Left forelimb (tissue), 1 donor: ENCODE measurements around the gene SLC12A9.
"Not testable (repeated sequence)": the region's sequence is repeated elsewhere in the genome, so short reads cannot be mapped to it uniquely, and the experiment has no call there.

Experiments used
- DNase-seq: peaks from one replicate; pipeline ENCODE4 v3.0.0-alpha.2; 2018; ENCODE audit warnings: low spot score

The SLC12A9 gene, protein sequence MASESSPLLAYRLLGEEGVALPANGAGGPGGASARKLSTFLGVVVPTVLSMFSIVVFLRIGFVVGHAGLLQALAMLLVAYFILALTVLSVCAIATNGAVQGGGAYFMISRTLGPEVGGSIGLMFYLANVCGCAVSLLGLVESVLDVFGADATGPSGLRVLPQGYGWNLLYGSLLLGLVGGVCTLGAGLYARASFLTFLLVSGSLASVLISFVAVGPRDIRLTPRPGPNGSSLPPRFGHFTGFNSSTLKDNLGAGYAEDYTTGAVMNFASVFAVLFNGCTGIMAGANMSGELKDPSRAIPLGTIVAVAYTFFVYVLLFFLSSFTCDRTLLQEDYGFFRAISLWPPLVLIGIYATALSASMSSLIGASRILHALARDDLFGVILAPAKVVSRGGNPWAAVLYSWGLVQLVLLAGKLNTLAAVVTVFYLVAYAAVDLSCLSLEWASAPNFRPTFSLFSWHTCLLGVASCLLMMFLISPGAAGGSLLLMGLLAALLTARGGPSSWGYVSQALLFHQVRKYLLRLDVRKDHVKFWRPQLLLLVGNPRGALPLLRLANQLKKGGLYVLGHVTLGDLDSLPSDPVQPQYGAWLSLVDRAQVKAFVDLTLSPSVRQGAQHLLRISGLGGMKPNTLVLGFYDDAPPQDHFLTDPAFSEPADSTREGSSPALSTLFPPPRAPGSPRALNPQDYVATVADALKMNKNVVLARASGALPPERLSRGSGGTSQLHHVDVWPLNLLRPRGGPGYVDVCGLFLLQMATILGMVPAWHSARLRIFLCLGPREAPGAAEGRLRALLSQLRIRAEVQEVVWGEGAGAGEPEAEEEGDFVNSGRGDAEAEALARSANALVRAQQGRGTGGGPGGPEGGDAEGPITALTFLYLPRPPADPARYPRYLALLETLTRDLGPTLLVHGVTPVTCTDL

DNA sequence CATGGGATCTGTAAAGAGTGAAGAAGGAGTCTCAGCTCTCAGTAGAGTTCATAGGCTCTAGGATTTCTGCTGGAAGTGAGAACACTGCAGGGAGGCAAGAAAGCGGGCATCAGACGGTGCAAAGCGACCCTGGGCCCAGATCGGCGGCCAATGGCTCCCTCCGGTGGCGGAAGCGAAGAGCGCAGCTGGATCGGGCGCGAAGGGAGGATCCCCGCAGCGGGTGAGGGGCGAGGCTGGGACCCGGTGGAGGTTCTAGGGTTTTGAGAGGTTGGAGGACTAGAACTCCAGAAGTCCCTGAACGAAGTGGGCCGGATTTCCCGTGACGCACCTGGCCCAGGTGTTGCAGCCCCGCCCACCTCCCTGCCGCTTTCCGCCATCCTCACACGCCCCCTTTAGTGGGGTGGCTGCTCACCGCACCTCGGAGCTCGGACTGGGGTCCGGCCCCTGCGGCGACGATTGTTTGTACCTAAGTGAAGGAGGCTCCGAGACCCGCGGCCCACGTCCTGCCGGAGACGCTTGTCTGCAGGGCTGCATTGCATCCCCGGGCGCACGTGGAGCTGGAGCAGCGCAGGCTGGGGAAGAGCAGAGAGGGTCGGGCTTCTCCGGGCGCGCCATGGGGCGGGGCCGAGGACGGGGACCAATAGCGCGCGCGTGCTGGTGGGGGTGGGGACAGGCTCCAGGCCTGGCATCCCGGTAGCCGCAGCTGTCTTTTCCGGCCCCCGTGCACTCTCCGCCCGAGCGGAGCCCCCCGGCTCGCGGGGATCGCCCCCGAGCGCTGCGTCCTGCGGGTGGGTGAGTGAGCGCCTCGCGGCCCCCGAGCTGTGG is at the start of gene SLC12A9:
SLC12A9 (plus strand) TSS at position 666 of the 825 bp plus-strand sequence. CDS start 1,485 bp downstream, outside the sequence.
- peak; percentile 92 for DNase-seq

DNA sequence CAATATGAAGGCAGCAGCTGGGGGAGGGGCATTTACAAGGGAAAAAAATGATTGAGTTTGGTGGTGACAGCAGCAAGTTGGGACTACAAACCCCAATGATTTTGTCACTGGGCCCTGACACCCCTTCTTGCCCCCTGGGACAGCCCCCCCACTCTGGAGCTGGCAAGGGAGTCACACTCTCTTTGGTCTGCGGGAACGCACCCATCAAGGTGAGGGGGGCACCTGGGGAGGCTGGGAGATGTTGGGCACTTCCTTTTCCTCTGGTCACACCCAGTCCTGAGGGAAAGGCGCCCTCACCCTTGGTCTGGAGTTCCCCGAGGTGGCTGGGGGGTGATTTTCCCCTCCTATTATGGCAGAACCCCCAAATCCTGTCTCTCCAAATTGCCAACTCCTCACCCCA is 49.6 kb upstream of the SLC12A9 start:
- DNase-seq, result no peak

DNA sequence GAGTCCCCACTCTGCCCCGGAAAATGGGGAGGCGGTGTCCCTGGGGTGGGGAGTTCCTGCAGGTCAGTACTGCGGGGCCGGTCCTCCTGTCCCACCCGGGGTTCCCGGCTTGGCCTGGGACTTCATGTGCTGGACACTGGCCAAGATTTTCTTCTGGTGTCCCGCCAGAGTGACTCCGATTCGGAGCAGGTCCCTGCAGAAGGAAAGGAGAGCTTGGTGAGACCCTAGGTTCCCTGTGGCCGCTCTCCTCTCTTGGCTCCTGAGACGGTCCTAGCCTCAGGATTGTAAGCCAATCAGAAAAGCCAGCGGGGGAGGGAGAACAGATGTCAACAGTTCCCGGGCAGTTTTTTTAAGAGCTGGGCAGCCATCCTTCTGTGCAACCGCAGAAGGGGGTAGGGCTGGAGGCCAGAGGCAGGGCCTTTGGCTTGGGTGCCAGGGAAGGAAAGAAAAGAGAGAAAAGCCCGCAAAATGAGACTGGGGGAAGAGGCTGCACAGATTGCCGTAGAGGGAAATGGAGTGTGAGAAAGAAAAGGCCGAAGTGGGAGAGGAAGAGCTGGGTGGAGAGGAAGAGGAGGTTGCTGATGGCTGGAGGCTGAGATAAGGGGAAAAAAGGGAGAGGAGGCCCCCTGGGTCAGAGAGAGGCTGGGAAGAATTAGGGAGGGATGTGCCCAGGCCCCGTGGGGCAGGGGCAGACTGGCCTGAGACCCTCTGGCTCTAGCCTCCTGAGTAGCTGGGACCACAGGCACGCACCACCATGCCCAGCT is 48.9 kb upstream of the SLC12A9 start:
- DNase-seq, result peak; percentile 78

DNA sequence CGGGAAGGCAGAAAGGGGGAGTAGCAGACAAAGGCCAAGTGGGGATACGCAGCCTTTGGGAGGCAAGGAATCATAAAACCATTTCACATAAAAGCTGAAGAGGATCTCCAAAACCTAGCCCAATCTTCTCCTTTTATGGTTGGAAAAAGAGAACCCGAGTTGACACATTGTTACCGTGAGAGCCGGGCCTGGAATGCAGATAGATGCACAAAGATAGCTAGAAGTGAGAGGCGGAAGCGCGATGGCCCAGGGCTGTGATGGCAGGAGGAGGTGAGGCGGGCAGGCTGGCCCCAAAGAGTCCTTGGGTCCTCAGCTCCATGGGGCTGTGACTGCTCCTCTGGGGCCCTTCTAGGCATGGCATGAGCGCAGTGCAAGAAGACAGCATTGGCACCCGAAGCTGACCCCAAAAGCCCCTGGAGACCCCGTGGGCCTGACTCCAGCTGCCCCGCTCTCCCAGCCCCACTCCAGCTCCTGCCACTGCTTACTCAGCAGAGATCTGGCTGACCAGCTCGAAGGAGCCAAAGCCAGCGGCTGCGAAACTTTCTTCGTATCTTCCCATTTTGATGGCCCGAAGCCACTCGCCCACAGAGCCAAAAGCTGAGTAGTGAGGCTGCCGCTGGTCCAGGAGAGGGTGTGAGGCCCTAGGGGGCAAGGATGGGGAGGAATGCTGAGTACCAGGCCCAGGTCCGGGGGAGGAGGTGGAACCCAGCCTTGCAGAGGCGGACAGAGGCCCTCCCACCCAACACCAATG is 47.7 kb upstream of the SLC12A9 start:
- no peak for DNase-seq

DNA sequence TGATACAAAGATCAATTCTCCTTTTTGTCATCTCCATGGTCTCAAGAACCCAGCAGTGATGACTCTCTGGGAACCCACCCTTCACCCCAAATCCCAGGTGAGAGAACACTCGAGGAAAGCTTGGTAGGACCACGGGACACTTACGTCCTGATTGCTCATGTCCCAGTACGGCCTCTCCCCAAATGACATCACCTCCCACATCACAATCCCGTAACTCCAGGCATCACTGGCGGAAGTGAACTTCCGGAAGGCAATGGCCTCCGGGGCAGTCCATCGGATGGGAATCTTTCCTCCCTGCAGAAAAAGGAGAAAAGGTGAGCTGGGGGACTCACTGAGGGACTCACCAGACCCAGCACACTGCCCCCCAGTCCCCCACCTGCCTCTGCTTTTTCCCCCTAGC is 46.2 kb upstream of the SLC12A9 start:
- DNase-seq, result no peak

DNA sequence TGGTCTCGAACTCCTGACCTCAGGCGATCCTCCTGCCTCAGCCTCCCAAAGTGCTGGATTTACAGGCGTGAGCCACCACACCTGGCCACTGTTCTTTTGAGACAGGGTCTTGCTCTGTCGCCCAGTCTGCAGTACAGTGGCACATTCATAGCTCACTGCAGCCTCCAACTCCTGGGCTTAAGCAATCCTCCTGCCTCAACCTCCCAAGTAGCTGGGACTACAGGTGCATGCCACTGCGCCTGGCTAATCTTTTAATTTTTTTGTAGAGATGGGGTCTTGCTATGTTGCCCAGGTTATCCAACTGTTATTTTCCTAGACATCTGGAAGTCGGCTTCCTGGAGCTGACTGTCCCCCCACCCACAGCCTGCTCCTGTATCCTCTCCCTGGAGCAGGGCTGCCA is 45.6 kb upstream of the SLC12A9 start:
- DNase-seq, result not testable (repeated sequence)

DNA sequence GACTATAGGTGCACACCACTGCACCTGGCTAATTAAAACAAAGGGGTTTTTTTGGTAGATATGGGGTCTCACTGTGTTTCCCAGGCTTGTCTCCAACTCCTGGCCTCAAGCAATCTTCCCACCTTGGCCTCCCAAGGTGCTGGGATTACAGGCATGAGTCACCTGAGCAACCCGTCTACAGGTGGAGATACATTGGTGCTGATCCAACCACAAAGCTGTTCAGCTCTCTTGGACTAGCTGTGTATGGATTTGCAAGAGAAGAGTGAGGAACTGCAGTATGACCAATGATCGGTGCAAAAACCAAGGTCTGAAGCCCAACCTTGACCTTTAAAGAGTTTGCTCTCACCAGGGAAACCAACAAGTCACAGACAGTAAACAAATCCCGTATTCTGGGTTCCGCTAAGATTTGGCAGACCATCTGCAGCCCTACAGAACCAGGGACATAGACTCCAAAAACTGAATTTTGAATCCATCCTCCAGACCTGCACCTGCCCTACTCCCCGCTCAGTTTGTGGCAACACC is 44.1 kb upstream of the SLC12A9 start:
- no peak for DNase-seq

DNA sequence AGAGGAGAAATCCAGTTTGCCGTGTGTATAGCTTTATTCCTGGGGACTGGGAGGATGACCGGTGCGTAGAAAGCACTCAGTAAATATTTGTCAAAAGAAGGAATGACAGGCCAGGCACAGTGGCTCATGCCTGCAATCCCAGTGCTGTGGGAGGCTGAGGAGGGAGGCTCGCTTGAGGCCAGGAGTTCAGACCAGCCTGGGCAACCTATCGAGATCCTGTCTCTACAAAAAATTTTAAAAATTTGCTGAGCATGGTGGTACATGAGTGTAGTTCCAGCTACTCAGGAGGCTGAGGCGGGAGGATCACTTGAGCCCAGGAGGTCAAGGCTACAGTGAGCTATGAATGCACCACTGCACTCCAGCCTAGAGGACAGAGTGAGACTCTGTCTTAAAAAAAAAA is 41.0 kb upstream of the SLC12A9 start:
- DNase-seq, result no peak

DNA sequence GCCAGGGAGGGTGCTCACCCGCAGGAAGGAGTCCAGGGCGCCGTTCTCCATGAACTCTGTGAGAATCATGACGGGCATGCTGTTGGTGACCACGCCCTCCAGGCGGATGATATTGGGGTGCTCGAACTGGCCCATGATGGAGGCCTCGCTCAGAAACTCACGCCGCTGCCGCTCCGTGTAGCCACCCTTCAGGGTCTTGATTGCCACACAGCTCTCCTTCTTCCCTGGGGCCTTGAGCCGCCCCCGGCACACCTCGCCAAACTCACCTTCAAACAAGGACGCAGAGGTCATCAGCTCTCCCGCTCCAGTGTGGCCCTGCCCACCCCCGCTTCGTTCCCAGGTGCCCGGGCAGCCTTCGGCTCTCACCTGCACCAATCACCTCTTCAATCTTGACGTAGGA is 39.8 kb upstream of the SLC12A9 start:
- no peak for DNase-seq

DNA sequence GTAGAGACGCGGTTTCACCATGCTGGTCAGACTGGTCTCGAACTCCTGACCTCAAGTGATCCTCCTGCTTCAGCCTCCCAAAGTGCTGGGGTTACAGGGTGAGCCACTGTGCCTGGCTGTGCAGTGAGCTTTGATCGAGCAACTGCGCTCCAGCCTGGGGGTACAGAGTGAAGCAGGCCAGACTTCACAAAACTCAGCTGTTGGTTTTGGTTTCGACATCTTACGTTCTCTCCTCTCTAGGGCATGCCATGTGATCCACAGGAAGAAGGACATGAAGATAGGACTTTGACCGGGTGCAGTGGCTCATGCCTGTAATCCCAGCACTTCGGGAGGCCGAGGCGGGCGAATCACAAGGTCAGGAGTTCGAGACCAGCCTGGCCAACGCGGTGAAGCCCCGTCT is 36.0 kb upstream of the SLC12A9 start:
- not testable (repeated sequence) for DNase-seq

DNA sequence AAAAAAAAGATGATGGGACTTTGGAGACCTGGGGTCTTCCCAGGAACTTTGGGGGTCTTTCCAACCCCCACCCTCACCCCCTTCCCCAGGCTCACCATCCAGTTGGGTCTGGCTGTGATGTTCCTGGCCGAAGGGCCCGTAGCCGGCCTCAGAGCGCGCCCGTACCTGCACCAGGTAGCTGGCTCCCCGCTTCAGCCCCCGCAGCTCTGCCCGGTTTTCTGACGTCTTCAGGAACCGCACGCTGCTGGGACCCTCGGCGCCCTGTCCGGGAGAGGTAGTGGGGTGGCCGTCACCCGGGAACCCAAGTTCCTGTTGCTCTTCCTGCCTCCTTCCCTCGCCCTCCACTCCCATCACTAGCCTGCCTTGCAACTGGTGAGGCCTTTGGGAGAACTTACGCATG is 35.4 kb upstream of the SLC12A9 start:
- no peak for DNase-seq

DNA sequence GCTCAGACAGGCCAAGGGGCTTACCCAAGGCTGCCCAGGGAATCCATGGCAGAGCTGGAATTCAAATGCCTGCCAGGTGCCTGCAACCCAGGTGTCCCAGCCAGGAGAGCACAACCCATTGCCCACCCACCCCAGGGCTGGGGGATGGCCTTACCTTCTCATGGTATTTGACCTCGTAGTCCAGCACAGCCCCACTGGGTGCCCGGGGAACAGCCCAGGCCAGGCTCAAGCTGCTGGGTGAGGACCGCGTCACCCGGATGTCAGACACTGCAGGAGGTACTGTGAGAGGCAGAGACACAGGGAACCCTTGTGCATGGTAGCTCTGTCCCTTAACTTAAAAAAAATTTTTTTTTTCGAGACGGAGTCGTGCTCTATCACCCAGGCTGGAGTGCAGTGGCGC is 34.1 kb upstream of the SLC12A9 start:
- DNase-seq, result no peak

DNA sequence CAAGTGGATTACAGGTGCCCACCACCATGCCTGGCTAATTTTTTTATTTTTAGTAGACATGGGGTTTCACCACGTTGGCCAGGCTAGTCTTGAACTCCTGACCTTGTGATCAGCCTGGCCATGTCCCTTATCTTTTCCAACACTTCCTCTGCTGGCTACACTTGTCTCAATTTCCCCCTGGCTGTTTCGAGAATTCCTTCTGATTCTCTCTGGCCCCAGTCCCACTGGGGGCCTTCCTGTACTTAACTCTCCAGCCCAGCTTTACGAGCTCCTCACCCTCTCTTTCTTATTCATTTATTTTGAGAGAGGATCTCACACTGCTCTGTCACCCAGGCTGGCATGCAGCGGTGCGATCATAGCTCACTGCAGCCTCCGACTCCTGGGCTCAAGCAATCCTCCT is 33.7 kb upstream of the SLC12A9 start:
- no peak for DNase-seq

DNA sequence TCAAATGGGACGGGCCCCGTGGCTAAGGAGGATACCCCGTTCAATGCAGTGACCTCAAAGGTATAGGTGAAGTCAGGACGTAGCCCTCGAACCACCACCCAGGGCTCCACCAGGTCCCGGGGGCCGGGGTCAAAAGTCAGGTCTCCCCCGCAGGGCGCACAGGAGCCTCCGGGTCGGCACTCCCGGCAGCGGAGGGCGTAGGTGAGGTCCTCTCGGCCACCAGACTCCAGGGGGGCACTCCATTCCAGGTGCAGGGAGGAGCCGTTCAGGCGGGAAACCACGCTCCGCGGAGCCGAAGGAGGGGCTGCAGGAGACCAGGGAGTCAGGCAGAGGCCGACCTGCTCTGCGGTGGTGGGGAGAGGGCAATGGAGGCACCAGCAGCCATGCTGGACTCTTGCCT is 32.9 kb upstream of the SLC12A9 start:
- DNase-seq, result no peak

DNA sequence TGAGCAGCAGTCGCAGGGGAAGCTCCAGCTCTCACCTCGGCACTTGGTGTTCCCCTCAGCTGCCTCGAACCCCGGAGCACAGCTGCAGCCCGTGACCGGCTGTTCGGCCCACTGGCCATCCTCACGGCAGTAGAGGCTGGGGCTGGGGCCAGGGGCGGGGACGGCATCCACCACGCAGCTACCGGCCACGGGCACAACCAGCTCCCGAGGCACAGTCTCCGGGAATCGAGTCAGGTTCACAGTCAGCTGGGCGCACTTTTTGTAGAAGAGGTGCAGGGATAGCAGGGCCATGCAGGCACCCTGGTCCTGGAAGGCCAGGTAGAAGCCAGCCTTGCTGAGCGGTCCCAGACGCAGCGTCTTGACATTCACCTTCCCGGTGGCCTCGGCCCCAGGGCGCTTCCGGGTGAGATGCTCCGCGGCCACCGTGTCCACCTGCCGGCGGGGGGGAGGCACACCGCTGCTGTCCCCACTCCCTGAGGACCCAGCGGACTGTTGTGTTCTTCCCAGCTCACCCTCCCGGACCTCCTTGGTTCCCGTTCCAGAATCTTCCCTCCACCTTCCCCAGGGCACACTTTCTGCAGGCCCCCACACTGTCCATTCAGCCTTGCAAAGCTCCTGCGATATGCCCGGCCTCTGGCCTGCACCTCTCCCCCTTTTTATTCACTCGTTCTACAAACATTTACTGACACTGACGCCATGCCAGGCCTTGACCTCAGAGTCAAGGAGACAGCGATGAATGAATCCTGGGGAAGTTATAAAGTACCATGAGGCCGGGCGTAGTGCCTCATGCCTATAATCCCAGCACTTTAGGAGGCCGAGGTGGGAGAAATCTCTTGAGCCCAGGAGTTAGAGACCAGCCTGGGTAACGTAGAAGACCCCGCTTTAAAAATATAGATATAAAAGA is 30.0 kb upstream of the SLC12A9 start:
- DNase-seq, result no peak

DNA sequence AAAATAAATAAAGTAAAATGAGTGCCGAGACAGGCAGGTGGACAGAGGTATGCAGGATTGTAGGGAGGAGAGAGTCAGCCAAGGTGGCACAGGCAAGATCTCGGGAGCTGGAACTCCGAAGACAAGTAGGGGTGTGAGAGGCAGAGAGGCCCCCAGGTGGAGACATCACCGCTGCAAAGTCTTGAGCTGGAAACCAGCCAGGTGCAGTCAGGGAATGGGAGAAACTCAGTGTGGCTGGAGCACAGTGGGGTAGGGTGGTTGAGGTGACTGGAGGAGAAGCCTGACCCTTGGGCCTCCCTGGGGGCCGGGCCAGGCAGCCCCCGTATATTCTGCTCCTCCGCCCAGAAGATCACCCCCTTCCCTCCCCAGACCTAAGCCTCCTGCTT is 29.4 kb upstream of the SLC12A9 start:
- no peak for DNase-seq

DNA sequence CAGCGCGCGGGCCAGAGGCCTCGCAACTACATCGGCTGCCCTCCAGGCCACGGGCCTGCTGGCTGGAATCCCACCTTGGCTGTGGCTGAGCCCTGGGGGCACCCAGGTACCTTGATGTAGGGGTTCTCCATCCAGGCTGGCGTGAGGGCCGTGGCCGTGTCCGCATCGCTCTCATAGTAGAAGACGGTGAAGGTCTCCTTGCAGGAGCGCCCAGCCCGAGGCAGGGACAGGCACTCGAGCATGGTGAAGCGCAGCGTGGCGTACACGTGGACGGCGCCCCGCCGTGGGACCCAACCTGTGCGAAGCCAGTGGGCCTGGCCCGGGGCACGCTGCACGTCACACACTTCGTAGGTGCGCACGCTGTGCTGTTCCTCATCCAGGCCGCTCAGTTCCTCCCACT is 29.0 kb upstream of the SLC12A9 start:
- no peak for DNase-seq

DNA sequence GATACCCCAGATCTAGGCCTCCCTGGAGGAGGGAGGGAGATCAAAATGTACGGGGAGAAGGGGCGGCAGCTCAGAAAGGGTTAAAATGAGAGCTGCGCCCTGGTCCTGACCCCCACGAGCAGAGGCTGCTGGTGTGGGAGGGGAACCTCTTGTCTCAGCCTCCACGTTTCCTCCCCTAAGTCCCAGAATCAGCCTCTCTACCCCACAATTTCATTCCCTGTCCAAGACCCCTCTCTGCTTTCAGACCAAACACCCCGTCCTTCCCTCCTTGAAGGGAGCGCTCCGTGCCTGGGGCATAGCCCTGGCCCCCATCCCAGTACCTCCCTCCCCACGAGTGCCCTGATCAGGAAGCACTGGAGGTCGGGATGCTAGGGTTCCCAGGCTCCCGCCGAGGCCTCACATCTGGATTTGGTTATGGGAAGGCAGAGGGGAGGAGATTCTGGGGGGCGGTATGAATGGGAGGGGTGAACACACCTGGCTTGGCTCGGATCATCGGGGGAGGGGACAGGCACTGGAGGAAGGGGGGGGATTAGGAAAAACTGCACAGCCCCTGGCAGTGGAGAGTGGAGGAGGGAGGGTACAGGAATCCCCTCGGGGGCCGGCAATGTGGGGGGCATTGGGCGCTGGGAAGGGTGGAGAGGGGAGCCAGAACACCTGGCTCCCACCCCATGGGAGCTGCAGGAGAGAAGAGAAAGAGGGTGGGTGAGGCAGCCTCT is 27.9 kb upstream of the SLC12A9 start:
- DNase-seq, result no peak

DNA sequence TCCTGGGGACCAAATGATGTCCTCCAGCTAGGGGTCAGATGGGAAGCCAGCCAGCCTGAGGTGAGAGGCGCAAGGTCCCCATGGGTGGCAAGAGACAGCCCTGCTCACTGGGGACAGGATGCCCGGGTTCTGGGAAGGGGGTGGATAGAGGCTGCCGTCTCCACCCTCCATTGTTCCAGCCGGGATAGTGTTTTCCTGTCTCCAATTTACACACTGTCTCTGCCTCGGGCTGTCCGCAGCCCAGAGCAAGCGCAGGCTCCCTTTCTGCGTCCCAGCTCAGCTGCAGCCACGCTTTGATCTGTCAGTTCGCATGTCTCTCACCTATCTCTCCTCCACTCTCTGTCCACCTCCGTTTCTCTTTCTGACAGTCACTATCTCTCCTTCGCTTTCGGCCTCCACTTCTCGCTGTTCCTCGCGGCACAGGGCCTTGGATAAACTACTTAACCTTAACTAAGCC is 27.3 kb upstream of the SLC12A9 start:
- DNase-seq, result no peak
